Measurements from ENCODE around the gene ITGAE.
"Not testable (repeated sequence)": the region's sequence is repeated elsewhere in the genome, so short reads cannot be mapped to it uniquely, and the experiment has no call there.

ITGAE gene

DNA sequence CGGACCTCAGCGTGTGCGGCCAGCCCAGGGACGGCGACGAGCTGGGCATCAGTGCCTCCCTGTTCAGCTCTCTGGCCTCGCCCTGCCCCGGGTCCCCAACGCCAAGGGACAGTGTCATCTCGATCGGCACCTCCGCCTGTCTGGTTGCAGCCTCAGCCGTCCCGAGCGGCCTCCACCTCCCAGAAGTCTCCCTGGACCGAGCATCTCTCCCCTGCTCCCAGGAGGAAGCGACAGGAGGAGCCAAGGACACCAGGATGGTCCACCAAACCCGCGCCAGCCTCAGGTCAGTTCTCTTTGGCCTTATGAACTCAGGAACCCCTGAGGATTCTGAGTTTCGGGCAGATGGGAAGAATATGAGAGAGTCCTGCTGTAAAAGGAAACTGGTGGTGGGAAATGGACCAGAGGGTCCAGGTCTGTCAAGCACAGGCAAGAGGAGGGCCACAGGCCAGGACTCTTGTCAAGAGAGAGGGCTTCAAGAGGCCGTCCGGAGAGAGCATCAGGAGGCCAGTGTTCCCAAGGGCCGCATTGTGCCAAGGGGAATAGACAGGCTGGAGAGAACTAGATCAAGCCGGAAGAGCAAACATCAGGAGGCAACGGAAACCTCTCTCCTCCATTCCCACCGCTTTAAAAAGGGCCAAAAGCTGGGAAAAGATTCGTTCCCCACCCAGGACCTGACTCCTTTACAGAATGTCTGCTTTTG, 76.5 kb downstream of the ITGAE start:
- no peak for DNase-seq

DNA sequence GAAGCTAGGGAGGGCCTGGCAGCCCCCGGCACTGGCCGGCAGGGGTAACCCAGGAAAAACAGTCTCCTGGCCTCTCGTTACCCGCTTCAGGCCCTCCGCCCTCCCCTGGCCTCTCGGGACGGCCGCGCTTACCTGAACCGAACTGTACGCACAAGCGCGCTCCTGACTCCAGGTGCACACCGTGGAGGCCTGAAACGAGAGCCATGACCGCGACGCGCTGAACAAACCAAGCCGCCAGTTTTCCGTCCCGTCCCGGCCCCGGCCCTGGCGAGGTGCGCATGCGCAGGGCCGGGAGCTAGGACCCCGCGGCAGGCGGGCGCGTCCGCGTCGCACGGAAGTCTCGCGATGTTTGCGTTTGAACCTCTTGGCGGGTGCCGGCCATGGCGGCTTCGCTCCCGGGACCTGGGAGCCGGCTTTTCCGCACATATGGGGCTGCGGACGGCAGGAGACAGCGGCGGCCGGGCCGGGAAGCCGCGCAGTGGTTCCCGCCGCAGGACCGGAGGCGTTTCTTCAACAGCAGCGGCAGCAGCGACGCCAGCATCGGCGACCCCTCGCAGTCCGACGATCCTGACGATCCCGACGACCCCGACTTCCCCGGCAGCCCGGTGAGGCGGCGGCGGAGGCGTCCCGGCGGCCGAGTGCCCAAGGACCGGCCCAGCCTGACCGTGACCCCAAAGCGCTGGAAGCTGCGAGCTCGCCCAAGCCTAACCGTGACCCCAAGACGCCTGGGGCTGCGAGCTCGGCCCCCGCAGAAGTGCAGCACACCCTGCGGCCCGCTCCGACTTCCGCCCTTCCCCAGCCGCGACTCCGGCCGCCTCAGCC, 77.2 kb downstream of the ITGAE start, which contains the start of gene HASPIN:
Gene HASPIN, plus strand, starts transcription at position 348 of the 822 bp plus-strand sequence. Its CDS starts 33 bp downstream, at position 381.
- DNase-seq: peak; percentile 64 to 84

DNA sequence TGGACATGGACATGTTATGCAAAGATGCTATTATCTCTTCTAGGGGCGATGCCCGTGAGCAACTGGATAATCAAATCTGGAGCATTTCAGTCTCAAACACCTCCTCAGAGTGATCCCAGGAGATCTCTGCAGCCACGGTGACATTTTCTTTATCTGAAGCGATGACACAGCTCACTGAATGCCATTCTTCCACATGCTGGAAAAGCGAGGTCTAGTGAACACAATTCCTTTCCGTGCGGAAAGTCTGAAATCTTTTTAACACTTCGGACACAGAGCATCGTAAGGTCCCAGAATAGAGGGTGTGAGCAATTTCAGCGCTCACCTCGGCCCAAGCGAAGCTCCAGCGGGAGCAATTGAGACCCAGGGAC, 77.8 kb downstream of the ITGAE start:
- DNase-seq: no peak

DNA sequence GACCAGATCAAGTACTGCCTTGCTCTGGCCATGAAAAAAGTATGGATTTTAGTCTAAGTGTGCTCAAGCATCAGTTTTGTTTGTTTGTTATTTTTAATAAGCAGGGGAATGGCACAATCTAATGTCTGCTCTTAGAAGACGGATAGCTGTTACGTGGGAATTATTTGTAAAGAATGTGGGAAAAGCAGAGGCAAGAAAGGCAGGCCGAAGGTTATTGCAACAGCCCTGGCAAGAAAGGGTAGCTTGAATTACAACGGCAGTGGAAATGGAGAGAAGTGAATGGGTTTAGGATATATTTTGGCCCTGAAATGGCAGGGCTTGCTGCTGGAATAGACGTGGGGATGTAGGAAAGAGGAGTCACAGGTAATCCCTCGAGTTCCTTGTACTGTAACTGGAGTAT, 78.3 kb downstream of the ITGAE start:
- no peak for DNase-seq

DNA sequence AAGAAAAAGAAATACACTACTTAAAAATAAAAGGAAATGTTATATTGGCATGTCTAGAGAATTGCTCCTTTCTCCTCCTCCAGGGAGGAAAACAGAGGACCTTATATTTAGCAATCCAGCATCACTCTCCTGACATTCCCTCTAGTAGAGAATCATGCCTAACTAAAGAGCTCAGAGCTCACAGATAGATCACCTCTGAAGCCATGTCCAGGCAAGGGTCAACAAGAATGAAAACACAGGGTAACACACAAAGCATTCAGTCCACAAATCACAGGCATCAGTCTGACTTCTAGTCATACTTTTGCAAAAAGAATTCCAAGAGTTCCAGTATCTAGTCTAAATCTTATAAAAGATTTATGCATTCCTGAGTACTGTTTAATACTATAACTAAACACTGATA, 81.7 kb downstream of the ITGAE start:
- no peak for DNase-seq

DNA sequence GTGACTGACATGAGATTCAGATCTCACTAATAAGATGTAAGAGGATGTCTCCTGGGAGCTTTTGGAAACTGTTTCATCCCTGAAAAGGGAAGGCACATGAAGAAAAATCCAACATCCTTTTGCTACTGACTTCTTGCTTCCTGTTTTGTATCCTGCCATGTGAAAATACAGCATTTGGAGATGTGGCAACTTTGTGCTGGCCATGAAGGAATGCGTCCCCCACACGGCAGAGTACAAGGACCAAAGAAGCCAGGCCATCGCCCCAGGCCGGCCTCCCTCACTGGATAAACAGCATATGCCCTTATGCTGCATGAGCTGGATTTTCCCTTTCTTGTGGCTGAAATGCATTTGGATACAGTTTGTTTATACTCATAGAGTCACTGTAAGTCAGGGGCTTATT, 82.8 kb downstream of the ITGAE start:
- DNase-seq: no peak

DNA sequence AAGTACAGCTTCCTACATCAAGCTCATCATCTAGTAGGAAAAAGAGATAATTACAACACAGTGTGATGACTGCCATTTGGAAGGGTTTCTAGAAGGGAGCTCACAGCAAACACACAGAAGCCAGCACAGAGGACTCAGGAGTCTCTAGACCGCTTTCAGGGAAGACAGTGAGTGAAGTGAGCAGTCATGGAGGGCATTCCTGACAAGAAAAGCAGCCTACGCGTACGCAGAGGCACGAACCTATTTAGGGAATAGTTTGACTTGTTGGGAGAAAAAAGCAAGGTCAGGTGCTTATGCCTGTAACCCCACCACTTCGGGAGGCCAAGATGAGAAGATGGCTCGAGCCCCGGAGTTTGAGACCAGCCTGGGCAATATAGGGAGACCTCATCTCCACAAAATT, 85.7 kb downstream of the ITGAE start:
- DNase-seq: no peak

DNA sequence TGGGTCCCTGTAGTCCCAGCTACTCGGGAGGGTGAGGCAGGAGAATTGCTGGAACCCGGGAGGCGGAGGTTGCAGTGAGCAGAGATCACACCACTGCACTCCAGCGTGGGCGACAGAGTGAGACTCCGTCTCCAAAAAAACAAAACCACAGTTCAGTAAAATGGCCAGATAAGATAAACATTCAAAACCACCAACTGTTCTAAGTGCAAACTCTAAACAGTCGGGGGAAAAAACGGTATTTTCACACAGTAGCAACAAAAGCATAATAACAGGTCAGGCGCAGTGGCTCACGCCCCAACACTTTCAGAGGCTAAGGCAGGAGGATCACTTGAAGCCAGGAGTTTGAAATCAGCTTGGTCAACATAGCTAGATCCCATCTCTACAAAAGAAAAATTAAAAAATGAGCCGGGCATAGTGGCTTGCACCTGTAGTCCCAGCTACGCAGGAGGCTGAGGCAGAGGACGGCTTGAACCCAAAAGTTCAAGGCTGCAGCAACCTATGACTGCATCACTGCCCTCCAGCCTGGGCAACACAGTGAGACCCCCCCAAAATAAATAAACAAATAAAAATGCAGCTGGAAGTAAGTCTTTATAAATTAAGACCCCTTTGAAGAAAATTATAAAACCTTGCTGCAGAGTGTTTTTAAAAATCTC, 88.1 kb downstream of the ITGAE start:
- DNase-seq: no peak

DNA sequence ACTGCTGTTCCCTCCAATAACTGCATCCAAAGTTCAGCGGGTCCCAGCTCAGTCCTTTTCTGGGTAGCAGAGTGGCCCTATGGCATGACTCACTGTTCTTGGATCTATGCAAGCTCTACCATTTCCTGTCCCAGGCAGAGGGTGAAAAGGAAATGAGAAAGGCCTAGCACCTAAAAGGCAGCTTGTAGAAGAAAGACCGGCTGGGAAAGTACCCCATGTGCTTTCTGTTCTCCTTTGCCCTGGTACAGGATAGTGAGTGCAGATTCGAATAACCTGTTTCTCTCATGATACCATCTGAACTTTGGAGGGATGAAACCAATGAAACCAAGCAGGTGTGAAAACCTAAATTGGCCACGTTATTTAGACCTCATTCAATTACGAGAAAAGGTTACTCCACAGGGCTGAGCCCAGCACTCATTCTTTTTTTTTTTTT, 90.0 kb downstream of the ITGAE start:
- peak in 1 of 2 experiments; percentile 26 for DNase-seq

DNA sequence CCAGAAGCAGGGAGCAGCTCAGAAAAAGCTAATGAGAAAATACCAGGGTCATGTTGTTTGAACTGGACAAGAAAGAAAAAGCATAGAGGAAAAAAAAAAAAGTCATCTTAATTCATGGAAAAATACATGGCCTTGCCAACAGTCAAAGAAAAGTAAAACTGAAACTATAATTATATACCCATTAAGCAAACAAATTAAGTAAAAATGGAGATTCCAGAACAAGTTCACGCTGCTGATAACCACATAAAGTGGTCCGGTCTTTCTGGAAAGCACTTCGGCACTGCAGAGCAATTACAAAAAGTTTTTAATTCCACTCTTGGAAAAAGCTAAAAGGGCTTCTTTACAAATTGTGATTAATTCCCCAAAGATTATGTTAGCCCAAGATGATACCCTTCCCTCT, 92.6 kb downstream of the ITGAE start:
- DNase-seq: no peak

DNA sequence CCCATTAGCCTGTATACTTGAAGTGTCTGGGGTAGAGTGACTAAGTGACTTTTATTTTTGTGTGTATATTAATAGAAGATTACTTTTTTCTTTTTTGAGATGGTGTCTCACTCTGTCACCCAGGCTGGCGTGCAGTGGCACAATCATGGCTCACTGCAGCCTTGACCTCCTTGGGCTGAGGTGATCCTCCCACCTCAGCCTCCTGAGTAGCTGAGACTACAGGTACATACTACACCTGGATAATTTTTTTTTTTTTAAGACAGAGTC, 95.3 kb downstream of the ITGAE start:
- DNase-seq: not testable (repeated sequence)

DNA sequence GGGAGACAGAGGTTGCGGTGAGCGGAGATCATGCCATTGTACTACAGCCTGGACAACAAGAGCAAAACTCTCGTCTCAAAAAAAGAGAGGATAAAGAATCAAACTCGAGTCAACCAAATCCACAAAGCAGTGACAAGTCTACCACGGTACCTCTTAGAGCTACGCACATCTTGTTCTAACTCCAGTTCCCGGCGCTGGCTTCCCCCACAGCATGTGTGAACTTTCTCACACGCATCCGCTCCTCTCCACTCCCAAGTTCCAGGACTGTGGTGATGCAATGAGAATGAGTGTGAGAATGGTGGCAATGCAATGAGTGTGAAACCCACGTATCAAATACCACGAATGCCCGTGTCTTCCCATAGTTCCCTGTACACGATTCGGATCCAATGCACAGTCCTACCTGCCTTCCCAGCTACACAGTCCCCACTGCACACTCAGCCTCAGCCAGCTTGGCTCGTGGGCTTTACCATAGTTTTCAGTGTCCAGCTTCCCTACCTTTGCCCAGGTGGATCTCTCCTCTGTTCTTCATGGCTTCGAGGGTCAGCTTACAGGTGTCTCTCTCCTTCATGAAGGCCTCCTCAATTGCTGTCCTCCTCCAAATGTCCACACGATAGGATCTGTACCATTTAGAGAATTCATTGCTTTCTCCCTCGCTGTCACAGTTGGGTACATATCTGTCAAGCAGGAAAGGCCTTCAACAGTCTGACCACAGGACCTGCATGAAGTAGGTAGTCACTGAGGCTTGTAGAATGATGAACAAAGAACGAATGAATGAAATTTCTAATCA, 95.9 kb downstream of the ITGAE start:
- DNase-seq: no peak

DNA sequence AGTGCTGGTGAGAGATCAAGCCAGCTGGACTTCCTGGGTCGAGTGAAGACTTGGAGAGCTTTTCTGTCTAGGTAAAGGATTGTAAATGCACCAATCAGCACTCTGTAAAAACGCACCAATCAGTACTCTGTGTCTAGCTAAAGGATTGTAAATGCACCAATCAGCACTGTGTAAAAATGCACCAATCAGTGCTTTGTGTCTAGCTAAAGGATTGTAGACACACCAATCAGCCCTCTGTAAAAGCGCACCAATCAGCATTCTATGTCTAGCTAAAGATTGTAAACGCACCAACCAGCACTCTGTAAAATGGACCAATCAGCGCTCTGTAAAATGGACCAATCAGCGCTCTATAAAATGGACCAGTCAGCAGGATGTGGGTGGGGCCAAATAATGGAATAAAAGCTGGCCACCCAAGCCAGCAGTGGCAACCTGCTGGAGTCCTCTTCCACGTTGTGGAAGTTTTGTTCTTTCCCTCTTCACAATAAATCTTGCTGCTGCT, 98.9 kb downstream of the ITGAE start:
- not testable (repeated sequence) for DNase-seq

DNA sequence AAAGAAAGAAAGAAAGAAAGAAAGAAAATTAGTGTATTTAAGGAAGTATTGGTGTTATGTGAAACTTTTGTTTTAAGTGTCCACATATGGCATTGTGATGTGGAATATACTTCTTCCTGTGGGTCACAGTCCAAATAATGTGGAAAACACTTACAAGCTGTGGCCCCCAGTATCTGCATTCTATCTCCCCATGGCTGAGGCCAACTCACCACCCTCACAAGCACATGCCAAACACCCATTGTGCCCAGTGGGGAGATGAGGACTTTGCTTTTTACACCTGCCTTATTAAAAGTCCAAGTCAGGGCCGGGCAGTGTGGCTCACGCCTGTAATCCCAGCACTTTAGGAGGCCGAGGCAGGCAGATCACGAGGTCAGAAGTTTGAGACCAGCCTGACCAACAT, 101.0 kb downstream of the ITGAE start:
- no peak for DNase-seq

DNA sequence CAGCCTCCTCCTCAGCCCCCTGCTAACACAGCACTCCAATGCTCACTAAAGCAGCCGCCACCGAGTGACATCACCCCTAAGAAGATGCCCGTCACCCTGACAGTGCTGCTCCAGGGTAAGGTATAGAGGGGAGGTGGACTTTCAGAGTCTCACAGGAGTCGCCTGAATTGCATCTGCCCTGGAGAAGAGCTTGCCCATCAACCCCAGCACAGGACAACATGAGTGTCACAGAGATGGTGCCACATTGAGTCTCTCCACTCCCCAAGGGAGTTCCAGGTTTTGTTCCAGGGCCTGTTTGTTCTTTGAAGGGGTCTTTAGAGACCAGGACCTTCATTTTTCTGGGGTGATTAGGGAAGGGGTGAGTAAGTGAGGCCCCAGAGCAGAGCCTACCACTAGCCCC, 102.8 kb downstream of the ITGAE start:
- DNase-seq: no peak

DNA sequence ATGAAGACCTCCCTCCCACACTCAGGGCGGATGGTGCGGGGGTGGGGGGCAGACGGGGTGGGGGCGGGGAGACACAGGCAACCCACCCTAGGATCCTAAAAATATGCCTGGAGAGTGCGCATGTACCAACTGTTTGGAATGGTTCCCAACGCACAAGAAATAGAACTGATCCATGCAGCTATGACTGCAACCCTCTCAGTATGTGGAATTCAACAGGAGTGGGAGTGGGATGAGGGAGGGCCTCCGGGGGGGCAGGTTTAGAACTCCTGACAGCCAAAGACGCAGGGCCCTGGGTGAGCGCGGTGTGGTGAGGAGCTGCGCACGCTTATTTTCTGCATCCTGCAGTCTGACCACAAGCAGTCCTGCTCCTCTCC, 103.9 kb downstream of the ITGAE start:
- no peak for DNase-seq

DNA sequence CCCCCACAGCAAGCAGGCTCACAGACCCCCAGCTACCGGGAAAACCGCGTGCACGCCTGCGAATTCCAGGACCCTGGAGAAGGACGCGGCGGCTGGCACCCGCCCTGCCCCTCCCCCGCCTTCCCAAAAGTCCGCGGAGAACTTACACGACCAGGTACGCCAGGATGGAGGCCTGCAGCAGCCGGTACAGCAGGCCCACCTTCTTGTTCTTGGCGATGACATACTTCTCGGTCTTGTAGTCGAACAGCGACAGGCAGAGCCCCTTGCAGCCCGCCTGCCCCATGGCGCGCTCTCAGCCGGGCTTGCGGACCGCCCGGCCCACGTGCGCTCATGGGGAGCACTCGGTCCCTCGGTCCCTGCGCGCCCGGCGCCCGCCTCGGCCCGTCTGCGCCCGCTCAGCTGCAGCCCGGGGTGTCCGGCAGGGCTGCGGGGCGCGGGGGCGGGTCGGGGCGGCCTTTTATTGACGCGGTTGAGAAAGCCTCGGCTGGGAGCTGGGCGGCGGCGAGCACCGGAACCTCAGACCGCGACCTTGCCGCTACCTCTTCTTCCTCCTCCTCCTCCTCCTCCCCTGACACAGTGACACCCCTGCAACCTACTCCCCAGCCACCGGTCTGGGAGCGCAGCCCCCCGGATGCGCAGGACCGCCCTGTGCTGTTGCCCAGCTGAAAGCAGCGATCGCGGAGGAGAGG, 105.1 kb downstream of the ITGAE start, which contains the start of gene P2RX5:
Gene P2RX5, minus strand, starts transcription at position 433 of the 689 bp plus-strand sequence. Its CDS starts 150 bp downstream, at position 283.
- DNase-seq: no peak

DNA sequence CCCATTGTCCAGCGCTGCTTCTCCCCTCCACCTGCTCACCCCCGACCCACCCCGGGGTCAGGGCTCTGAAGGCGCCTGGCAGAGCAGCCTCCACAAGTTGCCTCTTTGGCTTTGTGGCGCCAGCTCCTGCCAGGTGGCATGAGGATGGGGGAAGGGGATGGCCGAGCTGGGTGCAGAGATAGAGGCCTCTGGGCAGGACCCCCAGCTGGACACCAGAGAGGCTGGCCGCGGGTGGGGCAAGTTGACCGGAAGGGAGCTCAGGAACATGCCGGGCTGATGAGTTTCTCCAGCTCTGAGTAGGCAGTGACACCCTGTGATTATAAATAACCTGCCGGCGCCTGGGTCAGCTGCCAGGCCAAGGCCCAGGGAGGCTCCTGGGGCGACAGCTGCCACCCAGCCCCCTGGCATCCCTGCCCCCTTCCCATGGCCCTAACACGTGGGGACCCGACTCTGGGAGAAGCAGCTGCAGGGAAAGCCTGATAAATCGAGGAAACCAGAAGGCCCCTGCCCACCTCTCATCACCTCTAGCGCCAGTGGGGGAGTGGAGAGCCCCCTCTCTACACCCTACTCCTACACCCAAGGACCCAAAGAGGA, 105.8 kb downstream of the ITGAE start:
- DNase-seq: no peak

DNA sequence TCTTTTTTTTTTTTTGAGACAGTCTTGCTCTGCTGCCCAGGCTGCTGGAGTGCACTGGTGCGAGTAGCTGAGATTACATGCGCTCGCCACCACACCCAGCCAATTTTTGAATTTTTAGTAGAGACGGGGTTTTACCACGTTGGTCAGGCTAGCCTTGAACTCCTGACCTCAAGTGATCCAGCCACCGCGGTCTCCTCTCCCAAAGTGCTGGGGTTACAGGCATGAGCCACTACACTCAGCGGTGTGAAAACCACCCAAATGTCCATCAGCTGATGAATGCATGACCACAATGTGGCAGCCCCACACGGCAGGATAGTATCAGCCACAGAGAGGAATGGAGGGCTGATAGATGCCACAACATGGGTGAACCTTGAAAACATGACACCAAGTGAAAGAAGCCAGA, 107.2 kb downstream of the ITGAE start:
- DNase-seq: no peak

DNA sequence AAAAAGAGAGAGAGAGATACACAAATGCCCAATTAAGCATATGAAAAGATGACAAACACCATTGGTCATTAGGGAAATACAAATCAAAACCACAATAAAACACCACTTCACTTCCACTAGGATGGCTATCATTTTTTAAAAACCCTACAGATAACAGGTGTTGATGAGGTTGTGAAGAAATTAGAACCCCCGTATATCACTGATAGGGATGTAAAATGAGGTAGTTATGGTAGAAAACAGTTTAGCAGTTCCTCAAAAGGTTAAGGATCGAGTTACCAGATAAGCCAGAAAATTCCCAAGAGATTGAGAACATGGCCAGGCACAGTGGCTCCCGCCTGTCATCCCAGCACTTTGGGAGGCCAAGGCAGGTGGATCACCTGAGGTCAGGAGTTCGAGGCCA, 107.8 kb downstream of the ITGAE start:
- no peak for DNase-seq

DNA sequence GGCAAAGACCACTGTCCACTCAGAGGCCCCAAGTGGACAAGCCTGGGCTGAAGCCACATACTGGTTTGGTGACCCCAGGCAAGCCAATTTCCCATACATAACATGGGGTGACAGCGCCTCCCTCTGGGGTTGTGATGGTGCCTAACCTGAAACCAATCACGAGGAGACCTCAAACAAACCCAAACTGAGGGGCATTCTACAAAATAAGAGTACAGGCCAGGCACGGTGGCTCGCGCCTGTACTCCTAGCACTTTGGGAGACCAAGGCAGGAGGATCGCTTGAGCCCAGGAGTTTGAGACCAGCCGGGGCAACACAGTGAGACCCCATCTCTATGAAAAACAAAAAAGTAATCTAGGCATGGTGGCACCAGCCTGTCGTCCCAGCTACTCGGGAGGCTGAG, 108.6 kb downstream of the ITGAE start:
- DNase-seq: no peak

DNA sequence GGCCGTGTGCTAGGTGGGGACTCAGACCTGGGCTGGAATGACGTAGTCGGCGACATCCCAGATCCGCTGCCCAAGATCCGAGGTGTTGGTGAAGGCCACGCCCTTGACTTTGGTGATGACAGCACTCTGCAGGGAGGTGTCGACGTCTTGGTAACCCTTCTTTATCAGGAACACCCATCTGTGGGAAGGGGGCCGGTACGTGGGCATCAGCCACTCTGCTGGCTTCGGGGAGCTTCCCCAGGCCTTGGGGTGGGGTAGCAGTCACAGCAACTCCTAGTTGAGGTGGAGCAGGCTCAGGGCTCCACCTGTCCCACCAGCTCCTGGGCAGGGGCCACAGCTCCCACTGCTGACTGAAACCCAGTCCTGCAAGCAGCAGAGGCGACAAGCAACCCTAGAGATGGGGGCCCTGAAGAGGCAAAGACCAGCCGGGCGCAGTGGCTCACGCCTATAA, 109.3 kb downstream of the ITGAE start:
- DNase-seq: no peak
